Panc1 (cell line): ENCODE measurements around the gene RAD21L1. TPM values are rescaled to one million over a fixed set of nuclear protein-coding genes. Genes with fewer than 3 reads are reported as not detected.
A peak's percentile ranks its signal among the peaks of the same experiment; 100 is the strongest.

Source experiments
- ATAC-seq: fragments of 200-7000 bp; cut with Tn5 transposase; 2 replicates; pipeline ENCODE4 v1.9.1; 2020; ENCODE audit warnings: mild to moderate bottlenecking, moderate library complexity
- BruUV-seq: library from RNA; stranded (reverse); fragments of 400-500 nt; replicated peaks from 2 replicates; lab custom pipeline; 2021; lab: Mats Ljungman, UMichigan
- CTCF ChIA-PET: fragments of 300-600 bp; sonication (Branson Sonifier 250); formaldehyde crosslinking; loops from one replicate; lab custom pipeline; 2022; ENCODE audit warnings: antibody characterized with exemption; lab: Charles Lee
- POLR2A ChIA-PET: fragments of 300-600 bp; sonication (Branson Sonifier 250); formaldehyde crosslinking; loops from one replicate; lab custom pipeline; 2022; ENCODE audit warnings: antibody characterized with exemption; lab: Charles Lee
- DNase-seq: peaks from one replicate; pipeline ENCODE4 v3.0.0-alpha.2; 2010; ENCODE audit warnings: low read depth, low spot score
- H3K27ac ChIP-seq: 2 replicates; pipeline ENCODE4 v1.5.1; 2011; ENCODE audit warnings: mild to moderate bottlenecking, low read length, inconsistent platforms
- H3K27me3 ChIP-seq: fragments of 200-500 bp; sonication (Bioruptor generic); 2 replicates; pipeline ENCODE4 v1.6.0; 2014; ENCODE audit warnings: low read length, inconsistent platforms; ENCODE audit not compliant: control insufficient read depth, insufficient read depth
- H3K36me3 ChIP-seq: fragments of 200-500 bp; sonication (Bioruptor generic); 2 replicates; pipeline ENCODE4 v1.5.1; 2014; ENCODE audit warnings: inconsistent platforms, mild to moderate bottlenecking, low read length, moderate library complexity; ENCODE audit not compliant: control insufficient read depth, insufficient read depth
- H3K4me1 ChIP-seq: 2 replicates; pipeline ENCODE4 v1.5.1; 2011; ENCODE audit warnings: inconsistent platforms, mild to moderate bottlenecking, low read length, moderate library complexity; ENCODE audit not compliant: control insufficient read depth, insufficient read depth
- H3K4me3 ChIP-seq, 2 experiments: 2 replicates each; pipeline ENCODE4 v1.5.1; 2011 to 2012; ENCODE audit warnings: low read depth in 2 of 2, low read length in 2 of 2, mild to moderate bottlenecking in 2 of 2, inconsistent platforms in 1 of 2, moderate library complexity in 1 of 2
- H3K9me3 ChIP-seq: fragments of 200-500 bp; sonication (Bioruptor generic); 2 replicates; pipeline ENCODE4 v1.5.1; 2014; ENCODE audit warnings: low read depth, mild to moderate bottlenecking, inconsistent platforms, low read length, moderate library complexity; ENCODE audit not compliant: control insufficient read depth, insufficient read depth
- POLR2AphosphoS5 ChIP-seq: IDR thresholded peaks from 2 replicates; pipeline ENCODE4 v1.6.1; 2012; ENCODE audit warnings: mild to moderate bottlenecking, low read depth, low read length, moderate library complexity
- SIN3A ChIP-seq: IDR thresholded peaks from 2 replicates; pipeline ENCODE4 v1.6.1; 2012; ENCODE audit warnings: low read depth, mild to moderate bottlenecking, low read length, moderate library complexity, borderline replicate concordance; ENCODE audit not compliant: insufficient read depth
- TCF7L2 ChIP-seq: IDR thresholded peaks from 2 replicates; pipeline ENCODE4 v1.6.1; 2011; ENCODE audit warnings: mild to moderate bottlenecking, low read depth, low read length, inconsistent platforms
- in situ Hi-C: cut with HindIII; loops from 2 replicates; pipeline ENCODE4 v1.10.0; 2016; ENCODE audit warnings: low sequenced_read_pairs, low pct_unique_long_range_greater_than_20kb
- intact Hi-C: fragments of 100-400 bp; cut with micrococcal nuclease; formaldehyde crosslinking; loops from one replicate; pipeline ENCODE4 v1.10.0; 2022; ENCODE audit not compliant: unreplicated experiment
- total RNA-seq: library from RNA; stranded (reverse); gene quantifications from one replicate; pipeline ENCODE4 v1.2.1, GENCODE V29; 2021; ENCODE audit not compliant: unreplicated experiment
- TF ChIP-seq, protein P1 (sequence below), 2 experiments: IDR thresholded peaks; 2 replicates each; pipeline ENCODE4 v1.6.1; 2011 to 2012; ENCODE audit warnings: low read depth in 2 of 2, control low read depth in 1 of 2, low read length in 1 of 2, mild to moderate bottlenecking in 1 of 2, moderate library complexity in 1 of 2; ENCODE audit not compliant: insufficient read depth in 1 of 2
- TF ChIP-seq, protein P2 (sequence below): fragments of 450-650 bp; IDR thresholded peaks from 2 replicates; pipeline ENCODE4 v1.5.1; 2017; ENCODE audit warnings: mild to moderate bottlenecking

RAD21L1 gene
- total RNA-seq, 1 experiment from 2014 or later, result 1.0 TPM

DNA sequence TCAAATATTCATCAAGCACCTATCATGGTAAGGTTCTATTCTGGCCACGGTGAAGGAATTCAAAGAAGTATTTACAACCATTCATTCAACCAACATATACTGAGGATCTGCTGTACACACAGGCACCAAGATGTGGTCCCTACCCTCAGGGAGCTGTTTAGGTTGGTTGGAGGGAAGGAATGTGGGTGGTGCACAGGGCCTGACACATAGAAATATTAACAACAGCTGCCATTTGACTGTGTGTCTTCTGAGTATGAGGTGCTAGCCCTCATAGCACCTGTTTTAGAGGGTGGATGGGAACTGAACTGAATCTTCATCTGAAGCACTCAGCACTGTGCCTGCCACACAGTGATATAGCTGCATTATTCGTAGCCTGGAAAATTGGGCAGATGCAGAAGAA is 47.5 kb downstream of the RAD21L1 start:
- intact Hi-C loops, result no loop called here
- in situ Hi-C loops, result no loop called here
- DNase-seq, result no peak
- H3K36me3 ChIP-seq, result no peaks in the 10 kb centered on the region
- H3K27me3 ChIP-seq, result no peaks in the 10 kb centered on the region
- TF ChIP-seq POLR2AphosphoS5 (no peak), SIN3A (no peak), TCF7L2 (no peak)
- TF ChIP-seq, protein P1, sequence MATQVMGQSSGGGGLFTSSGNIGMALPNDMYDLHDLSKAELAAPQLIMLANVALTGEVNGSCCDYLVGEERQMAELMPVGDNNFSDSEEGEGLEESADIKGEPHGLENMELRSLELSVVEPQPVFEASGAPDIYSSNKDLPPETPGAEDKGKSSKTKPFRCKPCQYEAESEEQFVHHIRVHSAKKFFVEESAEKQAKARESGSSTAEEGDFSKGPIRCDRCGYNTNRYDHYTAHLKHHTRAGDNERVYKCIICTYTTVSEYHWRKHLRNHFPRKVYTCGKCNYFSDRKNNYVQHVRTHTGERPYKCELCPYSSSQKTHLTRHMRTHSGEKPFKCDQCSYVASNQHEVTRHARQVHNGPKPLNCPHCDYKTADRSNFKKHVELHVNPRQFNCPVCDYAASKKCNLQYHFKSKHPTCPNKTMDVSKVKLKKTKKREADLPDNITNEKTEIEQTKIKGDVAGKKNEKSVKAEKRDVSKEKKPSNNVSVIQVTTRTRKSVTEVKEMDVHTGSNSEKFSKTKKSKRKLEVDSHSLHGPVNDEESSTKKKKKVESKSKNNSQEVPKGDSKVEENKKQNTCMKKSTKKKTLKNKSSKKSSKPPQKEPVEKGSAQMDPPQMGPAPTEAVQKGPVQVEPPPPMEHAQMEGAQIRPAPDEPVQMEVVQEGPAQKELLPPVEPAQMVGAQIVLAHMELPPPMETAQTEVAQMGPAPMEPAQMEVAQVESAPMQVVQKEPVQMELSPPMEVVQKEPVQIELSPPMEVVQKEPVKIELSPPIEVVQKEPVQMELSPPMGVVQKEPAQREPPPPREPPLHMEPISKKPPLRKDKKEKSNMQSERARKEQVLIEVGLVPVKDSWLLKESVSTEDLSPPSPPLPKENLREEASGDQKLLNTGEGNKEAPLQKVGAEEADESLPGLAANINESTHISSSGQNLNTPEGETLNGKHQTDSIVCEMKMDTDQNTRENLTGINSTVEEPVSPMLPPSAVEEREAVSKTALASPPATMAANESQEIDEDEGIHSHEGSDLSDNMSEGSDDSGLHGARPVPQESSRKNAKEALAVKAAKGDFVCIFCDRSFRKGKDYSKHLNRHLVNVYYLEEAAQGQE (IDR thresholded peaks at IDR 0.05; ENCODE audit: insufficient read depth in 1 of 2, low read depth in 2 of 2, low read length in 1 of 2), result no peak
- TF ChIP-seq, protein P2, sequence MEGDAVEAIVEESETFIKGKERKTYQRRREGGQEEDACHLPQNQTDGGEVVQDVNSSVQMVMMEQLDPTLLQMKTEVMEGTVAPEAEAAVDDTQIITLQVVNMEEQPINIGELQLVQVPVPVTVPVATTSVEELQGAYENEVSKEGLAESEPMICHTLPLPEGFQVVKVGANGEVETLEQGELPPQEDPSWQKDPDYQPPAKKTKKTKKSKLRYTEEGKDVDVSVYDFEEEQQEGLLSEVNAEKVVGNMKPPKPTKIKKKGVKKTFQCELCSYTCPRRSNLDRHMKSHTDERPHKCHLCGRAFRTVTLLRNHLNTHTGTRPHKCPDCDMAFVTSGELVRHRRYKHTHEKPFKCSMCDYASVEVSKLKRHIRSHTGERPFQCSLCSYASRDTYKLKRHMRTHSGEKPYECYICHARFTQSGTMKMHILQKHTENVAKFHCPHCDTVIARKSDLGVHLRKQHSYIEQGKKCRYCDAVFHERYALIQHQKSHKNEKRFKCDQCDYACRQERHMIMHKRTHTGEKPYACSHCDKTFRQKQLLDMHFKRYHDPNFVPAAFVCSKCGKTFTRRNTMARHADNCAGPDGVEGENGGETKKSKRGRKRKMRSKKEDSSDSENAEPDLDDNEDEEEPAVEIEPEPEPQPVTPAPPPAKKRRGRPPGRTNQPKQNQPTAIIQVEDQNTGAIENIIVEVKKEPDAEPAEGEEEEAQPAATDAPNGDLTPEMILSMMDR, result no peak
- no peak for ATAC-seq
- POLR2A ChIA-PET, result no interaction called here
- CTCF ChIA-PET, result no interaction called here
- H3K27ac ChIP-seq, result no peak overlapping the region
- H3K4me1 ChIP-seq, result no peaks in the 10 kb centered on the region
- H3K4me3 ChIP-seq, result no peak overlapping the region
- no peaks in the 10 kb centered on the region for H3K9me3 ChIP-seq
- BruUV-seq, result no TSS peak

DNA sequence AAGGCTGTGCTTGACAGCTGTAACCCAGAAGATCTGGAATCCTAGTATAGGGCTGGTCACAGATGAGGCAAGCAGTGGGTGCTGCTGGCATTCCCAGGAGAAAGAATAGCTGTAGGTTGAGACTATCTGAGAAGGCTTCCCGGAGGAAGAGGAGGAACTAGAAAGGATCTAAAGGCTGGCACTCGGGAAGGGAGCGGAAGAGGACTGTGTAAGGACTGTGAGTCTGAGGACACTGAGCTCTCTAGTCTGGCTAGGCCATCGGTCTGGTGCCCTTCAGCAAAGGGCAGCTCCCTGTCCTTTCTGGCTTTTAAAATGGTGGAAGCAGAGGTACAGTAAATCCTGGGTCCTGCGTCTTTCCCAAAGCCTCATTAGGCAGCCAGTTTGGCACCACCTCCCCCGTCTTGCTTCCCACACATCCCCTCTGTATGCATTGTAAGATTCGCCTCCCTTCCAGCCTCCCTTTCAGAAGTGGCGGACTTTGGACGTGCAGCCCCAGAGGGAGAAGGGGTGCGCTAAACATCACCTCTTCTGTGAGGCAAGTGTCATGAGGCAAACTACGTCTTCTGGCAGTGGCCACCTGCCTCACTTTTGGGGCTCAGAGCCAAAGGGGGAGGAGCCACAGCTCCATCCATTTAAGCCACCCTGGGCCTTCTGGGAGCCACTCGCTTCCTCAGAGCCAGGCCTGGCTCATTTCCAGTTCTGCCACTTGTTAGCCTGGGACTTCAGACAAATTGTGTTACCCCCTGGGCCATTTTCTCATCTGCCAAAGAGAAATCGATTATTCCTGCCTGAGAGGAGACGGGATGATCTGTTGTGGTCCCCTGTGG is 48.9 kb downstream of the RAD21L1 start:
- intact Hi-C loops, result no loop called here
- no TSS peak for BruUV-seq
- Histone ChIP-seq H3K27ac (no peak overlapping the region), H3K36me3 (no peaks in the 10 kb centered on the region), H3K27me3 (no peaks in the 10 kb centered on the region), H3K4me3 (no peak overlapping the region), H3K4me1 (no peaks in the 10 kb centered on the region), H3K9me3 (no peaks in the 10 kb centered on the region)
- DNase-seq (no peak), ATAC-seq (peak; percentile 47)
- TF ChIP-seq TCF7L2 (no peak), SIN3A (no peak), POLR2AphosphoS5 (no peak)
- TF ChIP-seq, protein P1 (IDR thresholded peaks at IDR 0.05; ENCODE audit: insufficient read depth in 1 of 2, low read depth in 2 of 2, low read length in 1 of 2), result no peak
- TF ChIP-seq, protein P2, result no peak
- ChIA-PET CTCF (interaction anchor here (0.7 kb wide), 1 partner anchor 82 kb away, joined by 4 read pairs; no protein-coding TSS in a partner anchor), POLR2A (no interaction called here)
- in situ Hi-C loops, result no loop called here
